ENCODE results near the gene OCRL. TPM values are rescaled to one million over a fixed set of nuclear protein-coding genes. Genes with fewer than 3 reads are reported as not detected.

Gene OCRL
- total and polyA plus RNA-seq, 12 donors, result 24.2 to 48.6 (median 34.3) TPM

DNA sequence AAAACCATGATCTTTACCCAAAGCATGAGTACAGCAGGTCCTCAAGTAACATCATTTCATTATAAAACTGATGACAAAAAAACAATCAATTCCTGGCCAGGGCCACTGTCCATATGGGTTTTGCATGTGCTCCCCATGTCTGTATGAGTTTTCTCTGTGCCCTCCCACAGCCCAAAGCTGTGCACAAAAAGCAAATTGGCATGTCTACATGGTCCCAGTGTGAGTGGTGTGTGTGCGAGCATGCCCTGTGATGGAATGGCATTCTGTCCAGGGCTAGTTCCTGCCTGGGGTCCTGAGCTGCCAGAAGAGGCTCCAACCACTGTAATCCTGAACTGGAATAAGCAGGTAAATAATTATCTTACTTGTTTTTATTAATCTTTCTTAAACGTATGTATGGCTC lies 45.2 kb upstream of the OCRL start:
- Histone ChIP-seq H3K4me1 (replicated peaks in 1 of 2) (no peaks in the 10 kb centered on the region), H3K9me3 (replicated peaks in 1 of 3) (no peaks in the 10 kb centered on the region), H3K27ac (no peak overlapping the region), H3K27me3 (no peaks in the 10 kb centered on the region), H3K4me3 (no peak overlapping the region), H3K36me3 (replicated peaks in 1 of 2) (peaks cover 0 to 32% of the 10 kb centered on the region in 2 donors)
- DNase-seq, result no peak
- intact Hi-C loops (cut with DNase I), result no loop called here
- TF ChIP-seq, protein P1, sequence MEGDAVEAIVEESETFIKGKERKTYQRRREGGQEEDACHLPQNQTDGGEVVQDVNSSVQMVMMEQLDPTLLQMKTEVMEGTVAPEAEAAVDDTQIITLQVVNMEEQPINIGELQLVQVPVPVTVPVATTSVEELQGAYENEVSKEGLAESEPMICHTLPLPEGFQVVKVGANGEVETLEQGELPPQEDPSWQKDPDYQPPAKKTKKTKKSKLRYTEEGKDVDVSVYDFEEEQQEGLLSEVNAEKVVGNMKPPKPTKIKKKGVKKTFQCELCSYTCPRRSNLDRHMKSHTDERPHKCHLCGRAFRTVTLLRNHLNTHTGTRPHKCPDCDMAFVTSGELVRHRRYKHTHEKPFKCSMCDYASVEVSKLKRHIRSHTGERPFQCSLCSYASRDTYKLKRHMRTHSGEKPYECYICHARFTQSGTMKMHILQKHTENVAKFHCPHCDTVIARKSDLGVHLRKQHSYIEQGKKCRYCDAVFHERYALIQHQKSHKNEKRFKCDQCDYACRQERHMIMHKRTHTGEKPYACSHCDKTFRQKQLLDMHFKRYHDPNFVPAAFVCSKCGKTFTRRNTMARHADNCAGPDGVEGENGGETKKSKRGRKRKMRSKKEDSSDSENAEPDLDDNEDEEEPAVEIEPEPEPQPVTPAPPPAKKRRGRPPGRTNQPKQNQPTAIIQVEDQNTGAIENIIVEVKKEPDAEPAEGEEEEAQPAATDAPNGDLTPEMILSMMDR (IDR thresholded peaks at IDR 0.05), result no peak
- TF ChIP-seq POLR2A (IDR thresholded peaks at IDR 0.05), result no peak
- WGBS, 4 donors, result 66 to 83% (median 75%) methylated on average over 1 to 2 of the region's 2 CpGs

DNA sequence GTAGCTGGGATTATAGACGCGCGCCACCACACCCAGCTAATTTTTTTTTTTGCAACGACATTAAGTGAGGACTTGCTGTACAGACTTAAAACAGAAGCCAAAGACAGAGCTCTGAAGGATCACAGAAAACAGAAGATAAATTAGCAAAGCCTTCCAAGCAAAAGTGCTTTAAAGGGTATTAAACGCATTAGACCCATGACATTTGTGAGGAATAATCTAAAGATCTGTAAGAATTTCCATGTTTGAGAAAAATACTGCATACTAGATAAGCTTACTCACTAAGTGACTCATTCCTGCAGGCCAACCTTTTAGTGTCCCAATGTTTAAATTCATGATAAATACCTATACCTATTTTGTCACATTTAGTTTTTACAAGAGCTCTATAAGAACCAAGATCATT lies 44.2 kb upstream of the OCRL start:
- no peak overlapping the region for H3K4me3 ChIP-seq
- TF ChIP-seq, protein P1 (IDR thresholded peaks at IDR 0.05), result no peak
- no peak for TF ChIP-seq POLR2A (IDR thresholded peaks at IDR 0.05)
- no peaks in the 10 kb centered on the region for H3K4me1 ChIP-seq (replicated peaks in 1 of 2)
- WGBS, 4 donors, result 79 to 89% (median 84%) methylated on average over 5 of the region's 5 CpGs
- DNase-seq, result no peak
- H3K36me3 ChIP-seq (replicated peaks in 1 of 2), result peaks cover 0 to 41% of the 10 kb centered on the region in 2 donors
- H3K27me3 ChIP-seq, result no peaks in the 10 kb centered on the region
- no peak overlapping the region for H3K27ac ChIP-seq
- intact Hi-C loops (cut with DNase I), result no loop called here
- no peaks in the 10 kb centered on the region for H3K9me3 ChIP-seq (replicated peaks in 1 of 3)

DNA sequence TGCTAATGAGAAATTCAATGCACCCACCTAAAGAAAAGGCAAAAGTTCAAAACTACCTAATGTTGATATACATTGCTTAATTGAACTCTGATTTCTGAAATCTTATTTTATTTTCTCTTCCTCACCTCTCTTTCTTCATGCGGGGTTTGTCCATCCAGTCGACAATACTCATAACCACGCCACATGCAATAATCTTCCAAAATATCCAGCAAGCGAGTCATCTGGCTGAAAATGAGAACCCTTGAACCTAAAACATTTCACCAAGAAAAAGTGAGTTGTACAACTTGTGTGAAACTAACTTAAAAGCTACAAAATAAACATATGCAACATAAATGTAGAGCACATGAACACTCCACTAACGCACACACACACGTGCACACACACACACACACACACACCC lies 43.4 kb upstream of the OCRL start:
- no peaks in the 10 kb centered on the region for H3K9me3 ChIP-seq (replicated peaks in 1 of 3)
- H3K27ac ChIP-seq, result no peak overlapping the region
- H3K4me1 ChIP-seq (replicated peaks in 1 of 2), result no peaks in the 10 kb centered on the region
- H3K4me3 ChIP-seq, result no peak overlapping the region
- H3K27me3 ChIP-seq, result no peaks in the 10 kb centered on the region
- peaks cover 0 to 44% of the 10 kb centered on the region in 2 donors for H3K36me3 ChIP-seq (replicated peaks in 1 of 2)
- TF ChIP-seq, protein P1 (IDR thresholded peaks at IDR 0.05), result no peak
- TF ChIP-seq POLR2A (IDR thresholded peaks at IDR 0.05), result no peak
- intact Hi-C loops (cut with DNase I), result no loop called here
- WGBS, 4 donors, result 76 to 95% (median 88%) methylated on average over 6 of the region's 6 CpGs
- DNase-seq, result no peak

GRCh38 chrX:129497146-129497843 lies 42.8 kb upstream of the OCRL start:
- H3K9me3 ChIP-seq (replicated peaks in 1 of 3), result no peaks in the 10 kb centered on the region
- TF ChIP-seq, protein P1 (IDR thresholded peaks at IDR 0.05), result no peak
- no peak for TF ChIP-seq POLR2A (IDR thresholded peaks at IDR 0.05)
- no peak overlapping the region for H3K27ac ChIP-seq
- H3K27me3 ChIP-seq, result no peaks in the 10 kb centered on the region
- no peaks in the 10 kb centered on the region for H3K4me1 ChIP-seq (replicated peaks in 1 of 2)
- no peak overlapping the region for H3K4me3 ChIP-seq
- WGBS, 4 donors, result 65 to 86% (median 75%) methylated on average over 3 of the region's 3 CpGs
- intact Hi-C loops (cut with DNase I), result no loop called here
- no peak for DNase-seq
- H3K36me3 ChIP-seq (replicated peaks in 1 of 2), result peaks cover 0 to 47% of the 10 kb centered on the region in 2 donors
